AG08396 (cell line): ENCODE data around the gene ZNF248.

Experiments used
- DNase-seq: peaks from one replicate; pipeline ENCODE4 v3.0.0; 2012; ENCODE audit warnings: low spot score, mixed read lengths

Gene ZNF248

GRCh38 chr10:37821237-37821636 is 36.2 kb downstream of the ZNF248 start:
- DNase-seq: no peak

- no peak for DNase-seq
These were observed 37.6 kb downstream of the ZNF248 start for GRCh38 chr10:37819797-37820196.

- no peak for DNase-seq
These were observed 41.1 kb downstream of the ZNF248 start for GRCh38 chr10:37816290-37816689.

- no peak for DNase-seq
These were observed 43.6 kb downstream of the ZNF248 start for GRCh38 chr10:37813763-37814162.

- DNase-seq: no peak
These were observed 45.1 kb downstream of the ZNF248 start for GRCh38 chr10:37812290-37812689.

- DNase-seq: no peak
These were observed 54.1 kb downstream of the ZNF248 start for GRCh38 chr10:37803269-37803668.

- DNase-seq: no peak
These were observed 55.9 kb downstream of the ZNF248 start for GRCh38 chr10:37801557-37801956.

- DNase-seq: no peak
These were observed 63.0 kb downstream of the ZNF248 start for GRCh38 chr10:37794305-37794976.

- DNase-seq: no peak
These were observed 67.8 kb downstream of the ZNF248 start for GRCh38 chr10:37789590-37789989.

- DNase-seq: no peak
These were observed 72.7 kb downstream of the ZNF248 start for GRCh38 chr10:37784678-37785077.

GRCh38 chr10:37780536-37780935 is 76.9 kb downstream of the ZNF248 start:
- no peak for DNase-seq

GRCh38 chr10:37777056-37777455 is 80.4 kb downstream of the ZNF248 start:
- no peak for DNase-seq

GRCh38 chr10:37775612-37776011 is 81.8 kb downstream of the ZNF248 start:
- DNase-seq: no peak

- DNase-seq: no peak
These were observed 83.1 kb downstream of the ZNF248 start for GRCh38 chr10:37774351-37774750.

- no peak for DNase-seq
These were observed 92.2 kb downstream of the ZNF248 start for GRCh38 chr10:37765216-37765615.

GRCh38 chr10:37763132-37763531 is 94.3 kb downstream of the ZNF248 start:
- no peak for DNase-seq

GRCh38 chr10:37762287-37762686 is 95.1 kb downstream of the ZNF248 start:
- DNase-seq: no peak

- no peak for DNase-seq
These were observed 96.6 kb downstream of the ZNF248 start for GRCh38 chr10:37760817-37761216.

- DNase-seq: no peak
These were observed 99.3 kb downstream of the ZNF248 start for GRCh38 chr10:37758074-37758473.

- peak; percentile 9 for DNase-seq
These were observed 102.7 kb downstream of the ZNF248 start for GRCh38 chr10:37754538-37755323.

GRCh38 chr10:37752334-37752875 is 105.0 kb downstream of the ZNF248 start:
- DNase-seq: no peak

- DNase-seq: no peak
These were observed 109.2 kb downstream of the ZNF248 start for GRCh38 chr10:37748170-37748569.

GRCh38 chr10:37747081-37747480 is 110.3 kb downstream of the ZNF248 start:
- no peak for DNase-seq
